ENCODE results near the gene CYP46A1.

The CYP46A1 gene

DNA sequence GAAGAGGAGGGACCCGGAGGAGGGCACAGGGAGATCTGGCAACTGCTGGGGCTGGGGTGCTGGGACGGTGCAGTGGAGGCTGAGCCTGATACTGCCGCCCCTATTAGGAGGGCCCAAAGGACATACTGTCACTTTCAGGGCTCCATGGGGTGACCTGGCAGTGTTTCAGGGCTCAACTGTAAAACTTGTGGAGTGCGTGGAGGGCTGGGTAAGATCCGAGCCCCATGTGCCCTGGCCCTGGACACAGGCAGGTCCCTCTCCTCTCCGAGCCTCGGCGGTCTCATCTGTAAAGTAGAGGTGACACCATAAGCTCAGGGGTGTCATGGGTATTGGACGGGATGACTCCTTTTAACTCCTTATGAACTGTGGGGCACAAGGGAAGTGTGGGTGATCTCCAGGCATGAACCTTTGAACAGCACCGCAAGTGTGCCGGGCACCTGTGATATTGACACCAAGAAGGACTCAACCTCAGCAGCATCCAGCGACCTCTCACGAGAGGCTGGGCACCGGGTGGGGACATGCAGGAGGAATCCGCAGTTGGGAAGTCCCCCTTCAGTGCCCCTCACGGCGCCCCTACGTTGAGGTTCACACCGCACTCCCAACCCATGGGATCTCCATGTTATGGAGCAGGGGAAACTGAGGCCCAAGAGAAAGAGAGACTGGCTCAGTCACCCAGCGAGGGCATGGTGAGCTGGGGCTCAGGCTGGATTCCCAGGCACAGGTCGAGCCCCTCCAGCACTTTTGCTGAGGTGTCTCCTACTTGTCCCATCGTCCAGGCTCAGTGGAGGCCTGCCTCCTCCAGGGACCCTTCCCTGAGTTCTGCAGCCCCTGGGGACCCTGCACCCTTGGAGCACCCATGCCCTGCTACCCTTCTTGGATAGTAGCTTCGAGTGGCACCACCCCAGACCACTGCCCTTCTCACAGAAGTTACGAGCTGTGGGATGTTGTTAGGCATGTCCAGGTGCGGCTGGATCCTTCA lies 58.7 kb downstream of the CYP46A1 start:
- DNase-seq (ENCODE audit: low read depth in 3 of 3), result no peak

DNA sequence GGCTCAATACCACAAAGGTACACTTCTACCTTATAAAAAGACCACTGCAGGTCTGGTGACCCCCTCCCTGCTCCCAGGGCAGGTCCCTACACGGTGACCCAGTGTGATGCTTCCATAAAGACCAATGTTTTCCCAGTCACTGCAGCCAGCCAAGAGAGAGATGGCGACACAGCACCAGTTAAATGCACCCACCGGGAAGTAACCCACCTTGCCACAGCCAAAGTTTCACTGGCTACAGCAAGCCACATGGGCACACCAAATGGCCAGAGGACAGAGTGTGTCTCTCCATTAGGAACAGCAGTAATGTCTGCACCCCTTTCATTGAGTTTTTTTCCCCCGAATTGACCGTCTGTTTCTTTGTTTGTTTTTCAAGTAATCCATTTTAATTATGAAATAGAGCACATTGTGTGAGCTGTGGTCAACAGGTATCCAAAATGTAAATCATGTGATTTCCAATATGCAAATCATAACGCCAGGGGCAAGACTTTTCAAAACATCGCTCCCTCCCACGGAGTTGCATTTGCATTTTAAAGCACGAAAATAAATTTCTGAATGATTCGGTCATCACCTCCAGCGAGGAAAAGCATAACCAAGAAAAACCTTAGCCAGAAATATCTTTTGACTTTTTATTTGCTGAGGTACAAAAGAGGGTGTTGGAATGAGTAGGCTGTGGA lies 60.2 kb downstream of the CYP46A1 start:
- no peak for DNase-seq (ENCODE audit: low read depth in 3 of 3)

DNA sequence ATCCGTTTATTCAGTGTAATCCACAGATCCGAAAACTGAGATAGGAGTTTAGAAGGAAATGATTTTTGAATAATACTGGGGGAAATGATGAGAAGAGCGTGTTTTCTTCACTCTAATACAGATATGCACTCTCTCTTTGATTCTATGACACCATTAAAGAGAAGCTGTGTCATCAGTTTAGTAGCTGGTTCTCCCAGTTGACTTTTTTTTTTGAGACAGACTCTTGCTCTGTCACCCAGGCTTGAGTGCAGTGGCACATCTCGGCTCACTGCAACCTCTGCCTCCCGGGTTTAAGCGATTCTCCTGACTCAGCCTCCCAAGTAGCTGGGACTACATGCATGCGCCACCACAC lies 60.8 kb downstream of the CYP46A1 start:
- no peak for DNase-seq (ENCODE audit: low read depth in 3 of 3)

DNA sequence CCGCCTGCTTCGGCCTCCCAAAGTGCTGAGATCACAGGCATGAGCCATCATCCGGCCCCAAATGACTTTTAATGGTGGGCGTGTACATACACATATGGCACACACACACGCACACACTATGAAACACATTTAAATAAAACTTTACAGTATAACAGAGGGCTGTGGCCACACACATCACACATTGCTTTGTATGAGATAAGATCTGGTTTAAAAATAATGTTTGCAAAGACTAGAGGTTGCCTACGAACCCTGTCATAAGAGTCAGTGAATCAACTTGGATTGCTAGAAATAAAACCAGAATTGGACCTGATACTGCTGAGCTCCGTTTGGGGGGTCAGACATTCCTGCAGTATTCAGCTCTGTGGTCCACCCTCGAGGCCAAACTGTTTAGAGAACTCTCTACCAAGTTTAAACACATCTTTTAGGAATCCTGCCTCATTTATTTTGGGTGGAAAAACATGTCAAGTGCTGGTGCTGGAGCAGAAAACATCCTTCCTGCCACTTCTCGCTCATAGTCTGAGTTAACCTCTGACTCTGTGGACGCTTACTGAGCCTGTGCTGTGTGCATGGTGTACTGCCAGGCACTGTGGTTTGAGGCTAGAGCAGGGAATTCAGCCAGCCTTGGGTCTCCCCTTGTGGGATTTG lies 61.3 kb downstream of the CYP46A1 start:
- DNase-seq (ENCODE audit: low read depth in 3 of 3), result no peak

DNA sequence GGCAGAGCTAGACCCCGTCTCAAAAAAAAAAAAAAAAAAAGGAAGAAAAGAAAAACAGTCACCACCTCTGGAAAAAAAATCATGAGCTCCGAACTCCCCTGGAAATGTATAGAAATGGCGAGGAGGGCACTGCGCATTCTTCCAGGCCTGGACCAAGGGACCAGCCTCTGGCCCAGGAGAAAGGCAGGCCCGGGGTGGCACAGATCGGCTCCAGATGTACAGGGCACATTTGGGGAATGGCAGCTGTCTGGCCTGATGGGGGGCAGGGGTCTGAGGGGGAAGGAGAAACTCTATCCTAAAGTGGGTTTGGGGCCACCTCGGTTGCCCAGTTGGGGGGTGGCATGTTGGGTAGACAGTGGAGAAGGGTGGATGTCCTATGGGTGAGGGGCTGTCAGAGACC lies 63.1 kb downstream of the CYP46A1 start:
- DNase-seq (ENCODE audit: low read depth in 3 of 3), result no peak

DNA sequence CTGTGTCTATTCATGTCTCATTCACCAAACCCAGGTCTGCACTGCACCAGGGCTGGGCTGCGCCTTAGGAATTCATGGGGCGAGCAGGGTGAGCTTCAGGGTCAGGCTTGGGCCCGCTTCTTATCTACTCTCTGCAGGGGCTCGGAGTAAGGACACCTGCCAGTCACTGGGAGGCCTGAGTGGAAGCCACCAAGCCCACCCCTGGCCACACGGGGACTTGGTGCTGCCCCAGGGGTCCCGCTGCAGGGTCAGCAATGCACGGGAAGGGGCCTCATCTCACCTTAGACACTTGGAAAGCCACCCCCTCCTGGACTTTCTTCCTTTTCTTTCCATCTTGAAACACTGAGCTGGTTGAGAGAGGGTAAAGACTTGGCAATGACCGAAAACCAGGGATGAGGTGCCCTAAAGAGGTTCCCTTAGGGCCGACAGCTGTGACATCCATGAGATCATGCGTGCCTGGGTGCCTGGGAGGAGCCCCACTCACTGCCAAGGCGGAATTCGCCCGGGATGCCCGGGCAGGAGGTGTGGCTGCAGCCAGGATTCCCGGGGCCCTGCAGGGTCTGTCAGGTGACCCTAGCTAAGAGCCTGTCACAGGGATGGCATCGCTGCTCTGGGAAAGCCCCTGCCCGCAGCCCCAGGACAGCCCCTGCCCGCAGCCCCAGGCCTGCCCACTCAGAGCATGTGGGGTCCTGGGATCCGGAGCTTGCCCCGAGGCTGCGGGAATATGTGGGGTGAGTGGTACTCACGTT lies 63.7 kb downstream of the CYP46A1 start:
- DNase-seq (ENCODE audit: low read depth in 3 of 3), result no peak

DNA sequence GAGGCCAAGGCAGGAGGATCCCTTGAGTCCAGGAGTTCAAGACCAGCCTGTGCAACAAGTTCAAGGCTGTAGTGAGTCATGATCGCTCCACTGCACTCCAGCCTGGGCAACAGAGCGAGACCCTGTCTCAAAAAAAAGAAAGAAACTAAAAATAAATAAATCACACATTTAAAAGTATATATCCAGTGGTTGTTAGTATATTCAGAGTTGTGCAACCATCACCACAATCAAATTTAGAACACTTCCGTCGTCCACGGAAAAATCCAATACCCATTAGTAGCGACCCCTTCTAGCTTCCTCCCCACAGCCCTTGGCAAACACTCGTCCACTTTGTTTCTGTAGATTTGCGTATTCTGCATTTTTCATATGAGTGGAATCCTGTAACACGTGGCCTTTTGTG lies 64.4 kb downstream of the CYP46A1 start:
- no peak for DNase-seq (ENCODE audit: low read depth in 3 of 3)

DNA sequence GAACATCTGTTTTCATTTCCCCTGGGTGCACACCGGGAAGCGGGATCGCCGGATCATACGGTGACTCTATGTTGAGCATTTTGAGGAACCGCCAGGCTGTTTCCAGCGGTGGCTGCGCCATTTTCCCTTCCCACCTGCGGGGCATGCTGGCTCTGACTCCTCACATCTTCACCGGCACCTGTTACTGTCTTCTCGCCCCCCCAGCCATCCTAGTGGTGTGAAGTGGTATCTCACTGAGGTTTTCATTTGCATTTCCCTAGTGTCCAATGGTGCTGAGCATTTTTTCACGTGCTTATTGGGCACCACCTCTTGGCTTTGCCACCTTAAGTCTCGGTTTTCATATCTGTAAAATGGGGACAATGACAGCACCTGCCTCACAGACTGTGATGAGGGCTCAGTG lies 65.0 kb downstream of the CYP46A1 start:
- no peak for DNase-seq (ENCODE audit: low read depth in 3 of 3)

DNA sequence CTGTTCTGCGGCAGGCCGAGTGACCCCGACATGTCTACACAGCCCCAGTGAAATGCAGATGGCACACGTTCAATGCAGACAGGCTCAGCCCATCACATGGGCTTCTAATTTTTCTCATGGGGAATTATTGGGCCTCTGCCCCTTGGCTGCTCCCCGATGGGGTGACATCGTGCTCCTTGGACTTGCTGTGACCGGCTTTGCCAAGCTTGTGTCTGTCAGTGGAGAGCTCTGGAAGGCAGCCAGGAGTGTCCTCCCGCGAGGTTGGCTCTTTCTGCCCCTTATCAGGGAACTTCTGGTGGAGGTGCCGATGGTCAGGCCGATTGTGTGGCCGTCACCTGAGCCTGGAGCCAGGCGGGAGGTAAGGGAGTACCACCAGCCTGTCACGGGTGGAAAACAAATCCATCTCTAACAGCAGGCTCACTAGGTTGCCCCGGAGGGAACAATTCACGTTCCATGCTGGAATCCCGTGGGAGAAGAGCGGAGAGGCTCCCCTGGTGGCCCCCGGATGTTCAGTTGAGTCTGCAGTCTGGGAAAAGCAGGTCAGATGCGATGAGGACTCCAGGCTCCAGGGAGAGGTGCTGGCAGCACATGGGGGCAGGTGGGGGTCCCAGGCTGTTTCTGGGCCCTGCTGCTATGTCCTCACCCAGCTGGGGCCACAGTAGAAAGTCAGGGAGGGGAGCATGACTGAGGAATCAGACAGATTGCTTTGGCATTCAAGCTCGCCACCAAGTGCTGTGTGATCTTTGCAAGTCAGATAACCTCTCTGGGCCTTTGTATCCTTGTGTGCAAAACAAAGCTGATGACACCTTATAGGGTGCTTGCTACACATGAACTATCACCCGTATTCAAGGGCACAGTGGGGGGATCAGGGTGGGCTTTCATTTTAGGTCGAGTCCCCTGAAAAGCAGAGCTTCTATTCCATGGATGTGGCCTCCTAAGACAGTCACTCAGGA lies 65.9 kb downstream of the CYP46A1 start:
- DNase-seq (ENCODE audit: low read depth in 3 of 3), result no peak

DNA sequence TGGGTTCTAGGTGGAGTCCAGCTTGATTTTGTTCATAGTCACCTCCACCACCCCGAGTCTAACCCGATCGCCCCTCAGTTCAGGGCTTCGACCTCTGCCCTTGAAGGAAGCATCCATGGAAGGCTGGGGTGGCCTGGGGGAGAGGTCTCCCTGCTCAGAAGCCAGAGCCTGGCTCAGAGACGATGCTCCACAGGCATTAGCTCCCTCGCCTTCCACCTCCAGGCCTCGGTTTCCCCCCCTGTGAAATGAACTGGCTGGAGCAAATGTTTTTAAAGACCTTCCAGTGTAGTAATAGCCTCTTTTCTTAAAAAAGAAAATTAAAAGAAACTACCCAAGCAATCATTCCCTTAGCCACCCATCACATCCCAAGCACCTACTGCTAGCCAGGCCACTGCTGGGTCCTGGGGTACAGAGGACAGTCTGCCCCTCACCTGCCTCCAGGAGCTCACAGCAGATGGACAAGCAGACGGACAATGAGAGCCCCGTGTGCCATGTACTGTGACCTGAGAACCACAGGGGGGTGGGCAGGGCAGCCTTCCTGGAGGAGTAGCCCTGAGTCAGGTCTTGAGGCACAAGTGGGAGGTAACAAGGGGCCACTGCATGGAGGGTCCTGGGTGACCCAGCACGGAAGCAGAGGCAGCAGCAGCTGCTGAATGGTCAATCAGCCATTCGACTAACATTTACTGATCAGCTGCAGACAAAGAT lies 66.8 kb downstream of the CYP46A1 start:
- no peak for DNase-seq (ENCODE audit: low read depth in 3 of 3)

DNA sequence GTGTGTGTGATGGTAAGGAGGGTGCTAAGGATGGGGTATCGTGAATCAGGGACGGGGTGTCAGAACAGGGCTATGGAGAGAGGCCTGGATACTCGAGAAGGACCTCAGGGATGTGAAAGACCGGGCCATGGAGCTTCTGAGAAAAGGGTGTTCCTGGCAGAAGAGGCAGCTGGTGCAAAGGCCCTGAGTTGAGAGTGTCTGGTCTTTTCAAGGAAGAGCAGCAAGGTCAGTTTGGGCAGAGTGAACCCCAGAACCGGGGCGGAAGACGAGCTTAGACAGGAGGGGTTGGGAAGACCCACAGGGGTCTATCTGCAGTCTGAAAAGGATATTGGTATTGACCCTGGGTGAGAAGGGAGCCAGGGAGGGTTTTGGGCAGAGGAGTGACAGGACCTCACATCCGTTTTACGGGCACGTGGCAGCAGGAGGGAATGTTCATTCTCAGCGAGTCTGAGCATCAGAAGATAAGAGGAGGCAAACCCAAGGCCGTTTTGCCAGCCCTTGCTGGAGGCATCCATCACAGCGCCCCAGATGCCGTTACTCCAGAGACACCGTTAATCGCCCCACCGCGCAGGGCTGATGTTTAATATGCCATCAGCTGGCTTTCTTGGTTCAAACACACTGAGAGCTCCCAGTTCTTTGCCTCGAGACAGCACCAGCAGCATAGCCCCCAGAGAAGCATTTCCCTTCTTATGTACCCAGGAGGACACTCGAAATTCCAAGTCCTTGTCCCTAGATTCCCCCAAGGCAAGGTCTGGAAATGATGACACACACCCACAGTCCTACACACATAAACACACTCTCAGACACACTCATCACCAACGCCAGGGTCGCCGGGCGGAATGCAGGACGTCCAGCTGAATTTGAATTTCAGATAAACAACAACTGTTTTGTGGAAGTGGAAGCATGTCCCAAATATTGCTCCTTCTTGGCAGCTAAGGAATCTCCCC lies 67.7 kb downstream of the CYP46A1 start:
- no peak for DNase-seq (ENCODE audit: low read depth in 3 of 3)

DNA sequence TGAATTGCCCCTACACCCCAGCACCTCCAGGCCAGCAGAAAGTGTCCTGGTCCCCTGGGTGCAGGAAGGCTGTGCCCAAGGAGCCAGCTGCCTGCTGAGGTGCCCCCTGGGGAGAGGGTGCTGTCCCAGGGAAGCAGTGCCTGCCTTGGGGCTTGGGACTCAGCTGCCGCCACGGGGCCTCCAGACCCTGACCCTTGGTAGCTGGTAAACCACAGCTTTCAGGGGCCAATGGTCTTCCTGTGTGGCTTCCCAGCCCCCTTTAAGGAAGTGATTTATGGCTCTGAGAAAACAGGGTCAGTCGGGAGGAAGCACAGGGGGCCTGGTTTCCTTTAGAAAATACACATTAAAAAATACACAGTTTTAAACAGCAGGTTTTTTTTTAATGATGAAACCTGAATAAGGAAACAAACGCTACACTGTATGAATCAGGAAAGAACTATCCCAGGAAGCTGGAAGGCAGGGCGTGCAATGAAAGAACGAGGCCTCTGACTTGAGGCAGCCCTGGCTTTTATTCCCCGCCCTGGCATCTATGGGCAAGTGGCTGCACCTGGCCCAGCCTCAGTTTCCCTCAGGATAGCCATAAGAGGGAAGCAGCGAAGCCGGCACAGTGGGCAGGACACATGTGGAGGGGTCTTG lies 68.5 kb downstream of the CYP46A1 start:
- DNase-seq (ENCODE audit: low read depth in 3 of 3), result no peak

DNA sequence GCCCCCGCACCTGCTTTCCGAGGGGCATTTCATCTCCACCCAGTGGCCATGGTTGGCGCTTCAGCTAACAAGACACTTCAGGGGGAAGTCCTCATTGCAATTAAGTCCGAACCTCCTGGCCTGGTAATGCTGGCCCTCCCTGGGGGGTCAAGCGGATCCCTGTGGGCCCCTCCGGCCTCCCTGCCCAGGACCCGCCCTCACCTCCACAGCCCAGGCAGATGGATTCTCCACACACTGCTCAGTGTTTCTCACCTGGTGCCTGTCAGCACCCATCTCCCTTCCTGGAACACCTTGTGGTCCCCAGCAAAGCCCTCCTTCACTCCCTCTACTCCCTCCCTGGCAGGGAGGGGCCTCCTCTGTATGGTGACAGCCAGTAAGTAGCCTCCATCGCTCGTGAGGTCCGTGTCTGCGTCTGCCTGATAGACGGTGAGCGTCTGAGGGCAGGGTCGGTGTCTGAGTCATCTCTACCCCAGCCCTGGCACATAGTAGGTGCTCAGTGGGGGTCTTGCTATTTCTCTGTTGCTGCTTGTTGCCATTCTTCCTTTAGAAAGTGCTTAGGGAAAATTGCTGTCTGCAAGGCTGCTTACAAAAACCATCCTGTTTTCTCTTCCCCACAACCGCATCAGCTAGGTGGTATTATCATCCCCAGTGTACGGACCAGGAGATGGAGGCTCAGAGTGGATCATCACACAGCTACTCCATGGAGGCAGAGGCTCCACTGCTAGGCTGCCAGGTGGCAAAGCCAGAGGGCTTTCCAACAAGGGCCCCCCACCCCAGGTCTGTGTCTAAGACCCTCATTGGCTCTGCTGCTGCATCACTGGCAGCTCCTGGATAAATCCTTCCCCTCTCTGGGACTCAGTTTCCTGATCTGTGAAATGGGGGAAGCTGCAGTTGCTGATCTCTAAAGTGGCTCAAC lies 69.4 kb downstream of the CYP46A1 start:
- DNase-seq (ENCODE audit: low read depth in 3 of 3), result no peak

DNA sequence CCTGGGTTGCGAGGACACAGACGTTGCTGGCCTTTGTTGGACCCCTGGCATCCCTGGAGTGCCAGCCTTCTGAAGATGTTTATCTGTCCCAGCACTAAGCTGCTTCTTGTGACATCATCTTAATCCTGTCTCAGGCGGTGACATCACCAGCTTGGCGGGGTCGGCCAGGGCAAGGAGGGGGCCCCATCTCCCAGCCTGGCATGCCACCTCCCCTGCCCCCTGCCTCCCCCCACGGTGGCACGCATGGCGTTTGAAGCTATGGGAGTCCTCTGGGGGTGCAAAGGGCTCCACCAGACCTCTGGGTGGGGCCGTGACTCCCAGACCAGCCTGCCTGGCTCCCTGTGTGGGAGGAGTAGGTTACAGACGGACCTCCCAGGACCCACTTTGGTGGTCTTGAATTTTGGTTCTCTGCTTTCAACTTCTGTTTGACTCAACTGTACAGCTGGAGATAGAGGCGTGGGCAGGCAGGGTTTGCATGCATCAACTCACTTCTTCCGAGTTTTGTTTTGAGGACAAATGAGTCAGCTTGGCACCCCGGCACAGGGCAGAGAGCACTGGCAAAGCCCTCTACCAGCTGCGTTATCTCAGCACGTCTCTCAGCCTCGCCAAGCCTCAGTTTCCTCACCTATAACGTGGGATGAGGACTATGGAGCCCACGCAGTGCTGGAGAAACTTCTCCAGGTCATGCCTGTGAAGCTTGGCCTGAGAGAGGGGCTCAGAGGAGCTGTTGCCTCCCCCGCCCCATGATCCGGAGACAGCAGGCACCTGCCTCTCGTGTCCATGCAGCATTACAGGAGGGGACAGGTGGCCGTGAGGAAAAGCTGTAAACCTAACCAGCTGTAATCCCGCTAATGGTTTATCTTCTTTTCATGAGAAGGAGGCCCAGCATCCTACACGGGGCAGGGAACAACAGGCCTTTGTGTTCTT lies 70.3 kb downstream of the CYP46A1 start:
- DNase-seq (ENCODE audit: low read depth in 3 of 3), result no peak

DNA sequence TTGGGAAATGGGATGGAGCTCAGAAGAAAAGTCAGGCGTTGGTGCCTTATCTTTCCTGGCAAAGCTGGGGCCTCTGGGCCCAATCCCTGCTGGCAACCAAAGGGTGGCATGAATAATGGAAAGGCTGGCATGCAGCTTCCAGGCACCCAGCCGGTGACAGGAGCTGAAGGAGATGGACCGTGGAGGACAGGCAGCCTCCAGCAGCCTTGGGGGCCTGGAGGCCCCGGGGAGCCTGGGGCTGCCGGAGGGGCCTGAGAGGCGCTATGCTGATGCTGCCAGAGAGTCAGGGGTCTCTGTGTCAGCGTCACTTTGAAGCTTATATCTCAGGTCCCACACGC lies 70.9 kb downstream of the CYP46A1 start:
- DNase-seq (ENCODE audit: low read depth in 3 of 3), result no peak
